ENCODE data around the gene RNF207. TPM values are rescaled to one million over a fixed set of nuclear protein-coding genes. Genes with fewer than 3 reads are reported as not detected.

The RNF207 gene
- total RNA-seq (2012; rRNA removed) (2.7 and 3.9 TPM in 2 replicates), polyA plus RNA-seq (2012; rRNA removed) (17.2 and 42.9 TPM in 2 replicates), Bru-seq, nascent RNA (percentile 45 among the genes with signal in this experiment), BruChase-seq, experiment 1, labeled RNA remaining after a 6-hour chase (percentile 47 among the genes with signal in this experiment), BruChase-seq, experiment 2, labeled RNA remaining after a 2-hour chase (percentile 46 among the genes with signal in this experiment)
- 4.7 and 5.1 TPM in 2 replicates for polyA plus RNA-seq (2012; cell fraction: cytosol; rRNA removed)
- 181 and 244 TPM in 2 replicates for polyA plus RNA-seq (2012; cell fraction: nucleus; rRNA removed; ENCODE audit: low replicate concordance)
- long read RNA-seq, partial matches to known transcripts, result 1 of 2 reads
- long read RNA-seq, other reads (novel, unspliced or antisense), result 1 of 2 reads

GRCh38 chr1:6205849-6206519 lies at the start of gene RNF207:
Gene RNF207 (plus strand): TSS chr1:6206119. CDS start chr1:6206536, 417 bp downstream.
- no peak within 1 kb of the TSS for H2BK120ac ChIP-seq (ENCODE audit: low read depth, low read length)
- H4K20me1 ChIP-seq (ENCODE audit: insufficient read depth, low read length), result no peaks in the 10 kb centered on the region; the same call in 1 of the 2 replicates
- H3K4me2 ChIP-seq (ENCODE audit: low read depth, low read length), result peak within 1 kb of the TSS; percentile 68
- H3K9me1 ChIP-seq (ENCODE audit: insufficient read depth, low read length), result peaks cover 4% of the 10 kb centered on the region
- no peak within 1 kb of the TSS for H2BK20ac ChIP-seq (ENCODE audit: low read depth, low read length)
- peak within 1 kb of the TSS; percentile 84 for H2AK9ac ChIP-seq (replicated peaks; ENCODE audit: low read depth, low read length, poor library complexity)
- no peak within 1 kb of the TSS for H2BK5ac ChIP-seq (ENCODE audit: low read depth, low read length, poor library complexity, severe bottlenecking)
- no peaks in the 10 kb centered on the region; a peak in 1 of 4 replicates for H3K79me1 ChIP-seq (ENCODE audit: low read depth in 1 of 2, low read length in 2 of 2)
- H3K18ac ChIP-seq (ENCODE audit: low read depth, low read length), result no peak within 1 kb of the TSS; the same call in 1 of the 2 replicates
- BruUV-seq (replicated peaks), result no TSS peak
- ChIA-PET POLR2A (ENCODE audit: unreplicated experiment) (no interaction called here), CTCF (interaction anchor here (1.0 kb wide), 1 partner anchor 89 kb away, joined by 3 read pairs; no protein-coding TSS in a partner anchor)
- H3K4me1 ChIP-seq (ENCODE audit: control insufficient read depth, insufficient read depth, low read length), result peaks cover 7% of the 10 kb centered on the region; the same call in 1 of the 2 replicates
- peak within 1 kb of the TSS; percentile 76; the same call in 1 of the 2 replicates for H3K4ac ChIP-seq (ENCODE audit: low read depth, low read length)
- H3K14ac ChIP-seq (replicated peaks; ENCODE audit: low read depth, low read length), result peak within 1 kb of the TSS; percentile 72; the same call in 1 of the 2 replicates
- TF ChIP-seq MAZ (IDR thresholded peaks at IDR 0.05; ENCODE audit: borderline replicate concordance, low read depth, low read length) (peak; percentile 84; the same call in 1 of the 2 replicates), CEBPB (IDR thresholded peaks at IDR 0.05; ENCODE audit: low read depth, low read length) (no peak), RCOR1 (IDR thresholded peaks at IDR 0.05; ENCODE audit: insufficient replicate concordance, low read length) (no peak)
- in situ Hi-C loops (cut with MboI; ENCODE audit: low sequenced_read_pairs) (no loop called here), intact Hi-C loops (cut with micrococcal nuclease) (no loop called here), dilution Hi-C loops (cut with HindIII; ENCODE audit: low sequenced_read_pairs, unreplicated experiment) (no loop called here)
- H3K27ac ChIP-seq (ENCODE audit: insufficient read depth, low read length), result no peak within 1 kb of the TSS; the same call in 1 of the 2 replicates
- 10% methylated on average over 5 of the region's 66 CpGs; no CpG with 5 or more reads in 1 of the 2 experiments for WGBS, 2 experiments (ENCODE audit: extremely low coverage in 2 of 2, insufficient read length in 1 of 2)
- H3K56ac ChIP-seq (ENCODE audit: extremely low read depth, insufficient read depth, low read length), result no peak within 1 kb of the TSS
- H2AK5ac ChIP-seq (ENCODE audit: low read depth, low read length), result peak within 1 kb of the TSS; percentile 1; the same call in 1 of the 2 replicates
- no peaks in the 10 kb centered on the region for H3K9me3 ChIP-seq (ENCODE audit: control insufficient read depth, insufficient read depth, low read length)
- H2AFZ ChIP-seq (replicated peaks; ENCODE audit: low read length, poor library complexity), result peak within 1 kb of the TSS; percentile 92
- no peak within 1 kb of the TSS for H2BK15ac ChIP-seq (ENCODE audit: low read depth, low read length)
- DNase-seq (peak; percentile 47), ATAC-seq (ENCODE audit: low read depth) (peak; percentile 31)
- peak within 1 kb of the TSS; percentile 44; the same call in 1 of the 2 replicates for H3K9ac ChIP-seq (ENCODE audit: low read depth, low read length)
- H4K91ac ChIP-seq (ENCODE audit: insufficient read depth, low read depth, low read length), result no peak within 1 kb of the TSS
- peak within 1 kb of the TSS; percentile 65 to 68; a peak in 2 of 4 replicates for H4K8ac ChIP-seq (ENCODE audit: low read depth in 2 of 2, low read length in 2 of 2)
- no peaks in the 10 kb centered on the region for H3K36me3 ChIP-seq (ENCODE audit: control insufficient read depth, insufficient read depth, low read length)
- peak within 1 kb of the TSS; percentile 30 for H3K4me3 ChIP-seq (ENCODE audit: insufficient read depth, low read depth, low read length)
- no peaks in the 10 kb centered on the region; the same call in 1 of the 2 replicates for H3K27me3 ChIP-seq (ENCODE audit: control insufficient read depth, insufficient read depth, low read length)
- H3K23ac ChIP-seq (ENCODE audit: low read depth, low read length), result no peak within 1 kb of the TSS; the same call in 1 of the 2 replicates
- H4K5ac ChIP-seq (ENCODE audit: low read depth, low read length), result peak within 1 kb of the TSS; percentile 44; the same call in 1 of the 2 replicates
